ENCODE measurements around the gene NUDT4B. TPM values are rescaled to one million over a fixed set of nuclear protein-coding genes. Genes with fewer than 3 reads are reported as not detected.
"Not testable (repeated sequence)": the region's sequence is repeated elsewhere in the genome, so short reads cannot be mapped to it uniquely, and the experiment has no call there.

NUDT4B gene
- polyA plus RNA-seq, 1 of the 3 experiments (the other 2 are of a cell fraction): 21.3 TPM

DNA sequence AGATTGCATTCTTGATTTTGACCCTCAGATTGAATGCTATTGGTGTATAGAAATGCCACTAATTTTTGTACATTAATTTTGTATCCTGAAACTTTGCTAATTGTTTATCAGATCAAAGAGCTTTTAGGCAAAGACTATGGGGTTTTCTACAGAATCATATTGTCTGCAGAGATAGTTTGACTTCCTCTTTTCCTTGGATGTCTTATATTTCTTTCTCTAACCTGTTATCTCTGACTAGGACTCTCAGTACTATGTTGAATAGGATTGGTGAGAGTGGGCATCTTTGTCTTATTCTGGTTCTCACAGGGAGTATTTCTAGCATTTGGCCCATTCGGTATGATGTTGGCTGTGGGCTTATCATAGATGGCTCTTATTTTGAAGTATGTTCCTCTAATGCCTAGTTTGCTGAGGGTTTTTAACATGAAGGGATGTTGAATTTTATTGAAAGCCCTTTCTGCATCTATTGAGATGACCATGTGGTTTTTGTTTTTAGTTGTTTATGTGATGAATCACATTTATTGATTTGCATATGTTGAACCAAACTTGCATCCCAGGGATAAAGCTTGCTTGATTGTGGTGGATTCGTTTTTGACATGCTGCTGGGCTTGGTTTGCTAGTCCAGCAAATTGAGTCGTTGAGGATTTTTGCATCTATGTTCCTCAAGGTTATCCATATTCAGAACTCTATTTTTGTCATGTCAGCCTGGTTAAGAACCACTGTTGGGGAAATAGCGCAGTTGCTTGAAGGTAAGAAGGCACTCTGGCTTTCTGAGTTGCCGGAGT, 16.9 kb downstream of the NUDT4B start:
- H3F3A ChIP-seq (replicated peaks; ENCODE audit: insufficient read depth); H3K4me2 ChIP-seq; H3K9me2 ChIP-seq; CTCF ChIA-PET; H2AFZ ChIP-seq (ENCODE audit: low read depth); H3K79me2 ChIP-seq (ENCODE audit: insufficient read depth); H3K4me1 ChIP-seq (ENCODE audit: control insufficient read depth in 1 of 2, insufficient read depth in 2 of 2, low read depth in 1 of 2, low read length in 1 of 2); H3K27me3 ChIP-seq (ENCODE audit: insufficient read depth); H3K4me3 ChIP-seq (ENCODE audit: low read depth in 2 of 2, low read length in 1 of 2); H3K36me3 ChIP-seq (replicated peaks in 1 of 2; ENCODE audit: control insufficient read depth in 1 of 2, insufficient read depth in 2 of 2, low read length in 1 of 2); H4K20me1 ChIP-seq (ENCODE audit: insufficient read depth); H3K9ac ChIP-seq; POLR2A ChIA-PET; DNase-seq; H3K27ac ChIP-seq (ENCODE audit: low read depth in 2 of 2, low read length in 1 of 2); H3K9me3 ChIP-seq: not testable (repeated sequence)
- no CpG with 5 or more reads among the region's 5 CpGs for WGBS (ENCODE audit: low lambda C conversion rate)

- H3K4me2 ChIP-seq; H2AFZ ChIP-seq (ENCODE audit: low read depth); CTCF ChIA-PET; H3K4me3 ChIP-seq (ENCODE audit: low read depth in 2 of 2, low read length in 1 of 2); H3K9me2 ChIP-seq; POLR2A ChIA-PET; DNase-seq; H3K4me1 ChIP-seq (ENCODE audit: control insufficient read depth in 1 of 2, insufficient read depth in 2 of 2, low read depth in 1 of 2, low read length in 1 of 2); H3K27me3 ChIP-seq (ENCODE audit: insufficient read depth); H3K9ac ChIP-seq; H3F3A ChIP-seq (replicated peaks; ENCODE audit: insufficient read depth); H4K20me1 ChIP-seq (ENCODE audit: insufficient read depth); H3K27ac ChIP-seq (ENCODE audit: low read depth in 2 of 2, low read length in 1 of 2); H3K9me3 ChIP-seq; H3K79me2 ChIP-seq (ENCODE audit: insufficient read depth); H3K36me3 ChIP-seq (replicated peaks in 1 of 2; ENCODE audit: control insufficient read depth in 1 of 2, insufficient read depth in 2 of 2, low read length in 1 of 2): not testable (repeated sequence)
- no CpG with 5 or more reads among the region's 2 CpGs for WGBS (ENCODE audit: low lambda C conversion rate)
These were observed 20.0 kb downstream of the NUDT4B start for GRCh38 chr1:148768541-148768940.

GRCh38 chr1:148769495-148769894, 20.9 kb downstream of the NUDT4B start:
- no CpG with 5 or more reads among the region's 3 CpGs for WGBS (ENCODE audit: low lambda C conversion rate)
- H3K27me3 ChIP-seq (ENCODE audit: insufficient read depth); H4K20me1 ChIP-seq (ENCODE audit: insufficient read depth); DNase-seq; H3F3A ChIP-seq (replicated peaks; ENCODE audit: insufficient read depth); POLR2A ChIA-PET; H3K9me2 ChIP-seq; H2AFZ ChIP-seq (ENCODE audit: low read depth); CTCF ChIA-PET; H3K9me3 ChIP-seq; H3K27ac ChIP-seq (ENCODE audit: low read depth in 2 of 2, low read length in 1 of 2); H3K4me1 ChIP-seq (ENCODE audit: control insufficient read depth in 1 of 2, insufficient read depth in 2 of 2, low read depth in 1 of 2, low read length in 1 of 2); H3K4me2 ChIP-seq; H3K4me3 ChIP-seq (ENCODE audit: low read depth in 2 of 2, low read length in 1 of 2); H3K9ac ChIP-seq; H3K36me3 ChIP-seq (replicated peaks in 1 of 2; ENCODE audit: control insufficient read depth in 1 of 2, insufficient read depth in 2 of 2, low read length in 1 of 2); H3K79me2 ChIP-seq (ENCODE audit: insufficient read depth): not testable (repeated sequence)

- CTCF ChIA-PET; H3K27me3 ChIP-seq (ENCODE audit: insufficient read depth): not testable (repeated sequence)
- WGBS (ENCODE audit: low lambda C conversion rate): no CpG with 5 or more reads among the region's 4 CpGs
These were observed 25.1 kb downstream of the NUDT4B start for GRCh38 chr1:148773690-148774089.

DNA sequence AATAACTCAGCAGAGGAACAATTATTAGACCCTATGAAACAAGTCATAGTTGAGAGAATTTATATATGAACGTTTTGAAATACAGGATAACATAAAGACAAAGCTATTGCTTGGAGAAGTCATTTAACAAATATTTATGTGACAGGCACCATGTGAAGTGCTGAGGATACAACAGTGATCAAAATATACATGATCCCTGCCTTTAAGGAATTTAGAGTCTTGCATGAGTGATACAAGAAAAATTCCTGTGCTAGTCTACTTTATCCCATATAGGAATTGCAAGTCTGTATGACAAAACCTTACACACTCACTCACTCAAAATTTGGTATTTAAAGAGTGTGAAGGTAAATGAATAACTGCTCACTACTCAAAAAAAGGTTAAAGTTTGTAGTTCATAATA, 25.5 kb downstream of the NUDT4B start:
- CTCF ChIA-PET; H4K20me1 ChIP-seq (ENCODE audit: insufficient read depth); H3K4me3 ChIP-seq (ENCODE audit: low read depth in 2 of 2, low read length in 1 of 2); H3K9ac ChIP-seq; H2AFZ ChIP-seq (ENCODE audit: low read depth); H3K4me1 ChIP-seq (ENCODE audit: control insufficient read depth in 1 of 2, insufficient read depth in 2 of 2, low read depth in 1 of 2, low read length in 1 of 2); H3K27me3 ChIP-seq (ENCODE audit: insufficient read depth); POLR2A ChIA-PET; H3K9me3 ChIP-seq; H3K79me2 ChIP-seq (ENCODE audit: insufficient read depth); H3K27ac ChIP-seq (ENCODE audit: low read depth in 2 of 2, low read length in 1 of 2); DNase-seq; H3F3A ChIP-seq (replicated peaks; ENCODE audit: insufficient read depth); H3K4me2 ChIP-seq; H3K9me2 ChIP-seq; H3K36me3 ChIP-seq (replicated peaks in 1 of 2; ENCODE audit: control insufficient read depth in 1 of 2, insufficient read depth in 2 of 2, low read length in 1 of 2): not testable (repeated sequence)
- no CpG with 5 or more reads among the region's 1 CpG for WGBS (ENCODE audit: low lambda C conversion rate)

More at GRCh38 chr1:148773690-148774089, 25.1 kb downstream of the NUDT4B start:
- H3K4me2 ChIP-seq; H2AFZ ChIP-seq (ENCODE audit: low read depth); DNase-seq; H3K9me3 ChIP-seq; H3K4me3 ChIP-seq (ENCODE audit: low read depth in 2 of 2, low read length in 1 of 2); H3K9me2 ChIP-seq; H3K79me2 ChIP-seq (ENCODE audit: insufficient read depth); H3K4me1 ChIP-seq (ENCODE audit: control insufficient read depth in 1 of 2, insufficient read depth in 2 of 2, low read depth in 1 of 2, low read length in 1 of 2); H3K36me3 ChIP-seq (replicated peaks in 1 of 2; ENCODE audit: control insufficient read depth in 1 of 2, insufficient read depth in 2 of 2, low read length in 1 of 2); POLR2A ChIA-PET; H4K20me1 ChIP-seq (ENCODE audit: insufficient read depth); H3F3A ChIP-seq (replicated peaks; ENCODE audit: insufficient read depth); H3K27ac ChIP-seq (ENCODE audit: low read depth in 2 of 2, low read length in 1 of 2); H3K9ac ChIP-seq: not testable (repeated sequence)

DNA sequence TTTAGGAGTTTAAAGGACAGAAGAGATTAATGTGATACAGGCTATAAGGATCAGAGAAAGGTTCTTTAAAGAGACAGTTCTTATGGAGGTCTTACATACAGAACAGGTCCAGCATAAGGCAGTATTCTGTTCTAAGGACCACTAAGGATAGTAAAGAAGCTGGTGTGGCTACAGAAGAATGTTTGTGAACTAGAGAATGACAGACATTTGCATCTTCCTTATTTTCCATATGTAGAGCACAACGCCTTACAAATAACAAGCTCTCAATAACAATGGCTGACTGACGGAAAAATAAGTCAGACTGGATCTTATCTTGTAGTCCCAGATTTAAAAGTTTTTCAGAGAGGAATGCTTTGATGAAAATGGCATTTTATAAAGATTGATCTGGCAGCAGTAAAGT, 26.7 kb downstream of the NUDT4B start:
- POLR2A ChIA-PET; H3K4me1 ChIP-seq (ENCODE audit: control insufficient read depth in 1 of 2, insufficient read depth in 2 of 2, low read depth in 1 of 2, low read length in 1 of 2): not testable (repeated sequence)

More for the DNA sequence above, 26.7 kb downstream of the NUDT4B start:
- H3K79me2 ChIP-seq (ENCODE audit: insufficient read depth); H3K9ac ChIP-seq; DNase-seq; CTCF ChIA-PET; H3K4me2 ChIP-seq; H4K20me1 ChIP-seq (ENCODE audit: insufficient read depth); H3K4me3 ChIP-seq (ENCODE audit: low read depth in 2 of 2, low read length in 1 of 2); H2AFZ ChIP-seq (ENCODE audit: low read depth); H3K36me3 ChIP-seq (replicated peaks in 1 of 2; ENCODE audit: control insufficient read depth in 1 of 2, insufficient read depth in 2 of 2, low read length in 1 of 2); H3F3A ChIP-seq (replicated peaks; ENCODE audit: insufficient read depth); H3K27me3 ChIP-seq (ENCODE audit: insufficient read depth); H3K9me3 ChIP-seq; H3K9me2 ChIP-seq; H3K27ac ChIP-seq (ENCODE audit: low read depth in 2 of 2, low read length in 1 of 2): not testable (repeated sequence)
- no CpG with 5 or more reads among the region's 2 CpGs for WGBS (ENCODE audit: low lambda C conversion rate)
